Muscle of back (tissue), 13 donors: ENCODE data around the gene GGA1. TPM values are rescaled to one million over a fixed set of nuclear protein-coding genes. Genes with fewer than 3 reads are reported as not detected.

ENCODE experiments used
- DNase-seq, 3 donors: peaks; one replicate each; pipeline versions ENCODE4 v3.0.0 to v3.0.0-alpha.2; 2013
- long read RNA-seq, 9 donors: transcript quantifications; one replicate each; lab custom pipeline, GENCODE V29; 2026
- polyA plus RNA-seq, 10 donors: library from polyadenylated mRNA; unstranded; fragments of 120-200 nt; gene quantifications; one replicate each; pipeline ENCODE4 v1.2.1, GENCODE V29; 2013; ENCODE audit not compliant: insufficient read length in 10 of 10

GGA1 gene, protein sequence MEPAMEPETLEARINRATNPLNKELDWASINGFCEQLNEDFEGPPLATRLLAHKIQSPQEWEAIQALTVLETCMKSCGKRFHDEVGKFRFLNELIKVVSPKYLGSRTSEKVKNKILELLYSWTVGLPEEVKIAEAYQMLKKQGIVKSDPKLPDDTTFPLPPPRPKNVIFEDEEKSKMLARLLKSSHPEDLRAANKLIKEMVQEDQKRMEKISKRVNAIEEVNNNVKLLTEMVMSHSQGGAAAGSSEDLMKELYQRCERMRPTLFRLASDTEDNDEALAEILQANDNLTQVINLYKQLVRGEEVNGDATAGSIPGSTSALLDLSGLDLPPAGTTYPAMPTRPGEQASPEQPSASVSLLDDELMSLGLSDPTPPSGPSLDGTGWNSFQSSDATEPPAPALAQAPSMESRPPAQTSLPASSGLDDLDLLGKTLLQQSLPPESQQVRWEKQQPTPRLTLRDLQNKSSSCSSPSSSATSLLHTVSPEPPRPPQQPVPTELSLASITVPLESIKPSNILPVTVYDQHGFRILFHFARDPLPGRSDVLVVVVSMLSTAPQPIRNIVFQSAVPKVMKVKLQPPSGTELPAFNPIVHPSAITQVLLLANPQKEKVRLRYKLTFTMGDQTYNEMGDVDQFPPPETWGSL
- polyA plus RNA-seq: 10 to 100 TPM; 27.6 to 49.1 (median 34.4) TPM
- long read RNA-seq, donor 1, partial matches to known transcripts: 0 of 4 reads
- long read RNA-seq, donor 1, other reads (novel, unspliced or antisense): 0 of 4 reads
- long read RNA-seq, donor 2, transcript GGA1-216 (4 exons, 790 nt): major isoform, 5 of 6 reads
- long read RNA-seq, donor 2, partial matches to known transcripts: 0 of 6 reads
- long read RNA-seq, donor 2, other reads (novel, unspliced or antisense): 0 of 6 reads
- long read RNA-seq, donor 3: 0 reads
- long read RNA-seq, donor 4: 0 reads
- long read RNA-seq, donor 5, partial matches to known transcripts: 0 of 6 reads
- long read RNA-seq, donor 5, other reads (novel, unspliced or antisense): 0 of 6 reads
- long read RNA-seq, donor 6, partial matches to known transcripts: 0 of 6 reads
- long read RNA-seq, donor 6, other reads (novel, unspliced or antisense): 0 of 6 reads
- long read RNA-seq, donor 7, partial matches to known transcripts: 0 of 6 reads
- long read RNA-seq, donor 7, other reads (novel, unspliced or antisense): 0 of 6 reads
- long read RNA-seq, donor 8, partial matches to known transcripts: 0 of 4 reads
- long read RNA-seq, donor 8, other reads (novel, unspliced or antisense): 0 of 4 reads
- long read RNA-seq, donor 9, partial matches to known transcripts: 0 of 2 reads
- long read RNA-seq, donor 9, other reads (novel, unspliced or antisense): 0 of 2 reads

DNA sequence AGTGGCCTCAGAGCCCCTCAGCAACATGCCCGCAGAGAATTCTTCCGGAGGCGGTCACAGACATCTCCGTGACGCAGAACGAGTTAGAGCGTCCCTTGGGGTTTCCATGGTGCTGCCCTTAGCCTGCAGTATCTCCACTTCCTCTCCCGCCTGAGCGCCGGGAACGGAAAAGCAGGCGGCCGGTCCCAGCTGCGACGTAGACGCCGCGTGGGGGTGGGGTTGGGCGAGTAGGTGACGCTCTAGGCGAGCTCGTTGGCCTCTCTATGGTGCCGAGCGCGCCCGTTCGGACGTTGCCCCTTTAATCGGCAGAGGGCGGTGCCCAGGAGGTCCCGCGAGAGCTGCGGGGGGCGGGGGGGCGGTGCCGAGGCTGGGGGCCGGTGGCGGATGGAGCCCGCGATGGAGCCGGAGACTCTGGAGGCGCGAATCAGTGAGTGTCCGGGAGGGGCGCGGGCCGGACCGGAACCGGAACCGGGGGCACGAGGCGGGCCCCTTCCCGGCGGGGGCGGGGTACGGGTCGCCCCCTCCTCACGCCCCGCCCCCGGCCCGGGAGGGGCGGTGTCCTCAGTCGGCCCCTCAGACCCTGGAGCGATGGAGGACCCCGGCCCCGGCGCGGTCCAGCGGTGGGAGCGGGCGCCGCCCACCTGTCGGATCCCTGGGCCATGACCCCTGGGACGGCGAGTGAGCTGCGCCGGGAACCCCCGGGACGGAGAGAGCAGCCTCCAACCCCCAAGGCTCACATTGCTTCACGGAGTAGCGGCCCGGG is at the start of gene GGA1:
GGA1 (plus strand) TSS at position 358 of the 763 bp plus-strand sequence; CDS start at position 385, 27 bp downstream.
- DNase-seq: peak; percentile 96 to 98 (median 97)

DNA sequence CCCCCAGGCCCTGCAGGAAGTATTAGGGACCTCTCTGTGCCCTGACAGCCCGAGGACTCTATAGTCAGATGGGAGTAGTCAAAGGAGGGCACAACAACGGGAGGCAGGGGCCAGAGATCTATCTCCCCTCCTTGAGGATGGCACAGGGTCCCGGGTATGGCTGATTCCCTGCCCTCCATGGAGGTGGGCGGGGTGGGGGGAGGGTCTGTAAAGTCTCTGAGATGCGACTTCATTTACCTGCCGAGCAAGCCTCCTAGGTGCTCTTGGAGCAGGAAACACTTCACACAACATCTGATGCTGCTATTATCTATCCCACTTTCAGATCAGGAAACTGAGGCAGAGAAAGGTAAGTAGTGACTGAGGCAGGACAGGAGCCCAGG is 49.1 kb upstream of the GGA1 start:
- no peak for DNase-seq

- DNase-seq: peak in 2 of 3 donors; percentile 68 to 86
Observed at GRCh38 chr22:37559901-37560607, 48.6 kb upstream of the GGA1 start, which contains the start of gene CDC42EP1. Gene CDC42EP1, plus strand, starts transcription at chr22:37560480. Its CDS starts 5,870 bp downstream, at chr22:37566350.

DNA sequence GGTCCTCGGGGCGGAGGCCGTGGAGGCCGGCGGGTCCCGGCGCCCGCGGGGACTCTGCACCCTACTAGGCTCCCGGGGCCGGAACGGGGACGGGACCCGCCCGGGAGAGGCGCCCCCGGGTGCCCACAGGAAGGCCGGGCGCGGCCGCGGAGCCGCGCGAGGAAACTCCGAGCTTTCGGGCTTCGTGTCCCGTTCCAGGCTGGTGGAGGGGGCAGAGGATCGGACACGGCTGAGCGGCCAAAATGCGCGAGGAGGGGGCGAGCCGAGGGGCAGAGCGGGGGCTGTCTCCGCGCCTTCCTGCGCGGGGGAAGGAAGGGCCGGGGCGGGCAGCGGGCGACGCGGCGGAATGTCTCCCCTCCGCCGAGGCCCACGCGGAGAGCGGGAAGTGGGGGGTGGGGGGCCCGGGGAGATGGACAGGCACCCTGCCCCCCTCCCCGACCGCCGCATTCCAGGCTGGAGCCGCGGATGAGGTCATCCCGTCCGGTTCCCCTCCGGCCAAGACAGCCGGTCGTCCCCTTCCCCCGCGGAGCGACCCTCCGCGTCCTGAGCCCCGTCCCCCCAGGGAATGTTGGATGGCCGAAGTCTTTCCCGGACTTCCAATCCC is 47.9 kb upstream of the GGA1 start:
- DNase-seq: peak in 2 of 3 donors; percentile 52 to 83

GRCh38 chr22:37561212-37562048 is 47.2 kb upstream of the GGA1 start:
- peak; percentile 87 to 96 (median 93) for DNase-seq

GRCh38 chr22:37562049-37562875 is 46.4 kb upstream of the GGA1 start:
- DNase-seq: no peak

DNA sequence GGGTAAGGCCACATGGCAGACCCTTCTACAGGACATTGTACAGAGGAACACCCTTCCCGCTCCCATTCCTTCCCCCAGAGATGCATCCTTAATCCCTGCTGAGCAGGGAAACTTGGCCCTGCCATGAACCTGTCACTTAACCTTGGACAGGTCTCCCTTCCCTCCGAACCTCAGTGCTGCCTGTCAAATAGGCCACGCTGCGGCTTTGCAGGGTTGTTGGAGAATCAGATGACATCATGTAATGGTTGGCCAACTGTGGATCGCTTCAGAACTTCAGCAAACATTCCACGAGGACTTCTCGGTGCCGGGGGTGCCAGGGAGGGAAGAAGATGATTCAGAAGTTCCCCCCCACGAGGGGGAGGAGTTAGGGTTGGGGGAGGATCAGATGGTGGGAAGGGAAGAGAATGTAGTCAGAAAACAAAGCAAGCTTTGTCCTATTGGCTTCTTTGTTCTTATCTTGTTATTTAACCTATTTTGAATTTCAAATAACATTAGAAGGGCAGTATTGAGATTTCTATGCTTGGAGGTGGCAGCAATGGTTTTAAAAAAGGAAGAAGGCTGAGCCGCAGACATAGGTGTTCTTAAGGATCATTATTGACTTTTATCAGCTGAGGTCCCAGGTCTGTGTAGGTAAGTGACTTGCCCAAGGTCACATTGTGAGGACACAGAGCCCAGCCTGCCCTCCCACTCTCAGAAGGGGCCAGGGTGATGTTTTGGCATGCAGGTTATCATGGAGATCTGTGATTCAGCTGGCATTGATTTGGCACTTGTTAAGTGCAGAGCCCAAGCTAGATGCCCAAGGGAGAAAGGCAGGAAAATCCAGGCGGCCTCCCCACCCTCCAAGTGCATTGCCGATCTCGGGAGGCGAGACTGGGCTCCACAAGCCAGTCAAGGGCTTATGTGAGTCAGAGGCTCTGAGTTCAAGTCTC is 45.2 kb upstream of the GGA1 start:
- peak in 2 of 3 donors; percentile 66 to 83 for DNase-seq

GRCh38 chr22:37564111-37564711 is 44.4 kb upstream of the GGA1 start:
- peak in 1 of 3 donors; percentile 64 for DNase-seq

DNA sequence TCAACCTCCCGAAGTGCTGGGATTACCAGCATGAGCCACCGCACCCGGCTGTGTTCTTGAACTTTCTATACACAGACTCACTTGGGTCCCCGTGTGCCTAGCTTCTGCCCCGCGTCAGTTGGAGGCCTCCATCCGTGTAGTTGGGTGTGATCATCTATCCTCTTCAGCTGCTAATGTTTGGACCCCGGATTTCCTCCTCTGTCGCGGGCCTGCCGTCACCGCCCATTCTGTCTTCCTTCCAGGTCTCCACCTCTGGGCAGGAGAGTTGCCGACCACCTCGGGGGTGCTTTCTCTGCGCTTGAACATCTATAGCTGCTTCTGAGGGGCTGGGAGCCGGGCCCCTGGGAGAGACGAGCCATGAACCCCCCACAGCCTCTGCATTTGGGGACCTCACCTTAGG is 42.8 kb upstream of the GGA1 start:
- DNase-seq: no peak

DNA sequence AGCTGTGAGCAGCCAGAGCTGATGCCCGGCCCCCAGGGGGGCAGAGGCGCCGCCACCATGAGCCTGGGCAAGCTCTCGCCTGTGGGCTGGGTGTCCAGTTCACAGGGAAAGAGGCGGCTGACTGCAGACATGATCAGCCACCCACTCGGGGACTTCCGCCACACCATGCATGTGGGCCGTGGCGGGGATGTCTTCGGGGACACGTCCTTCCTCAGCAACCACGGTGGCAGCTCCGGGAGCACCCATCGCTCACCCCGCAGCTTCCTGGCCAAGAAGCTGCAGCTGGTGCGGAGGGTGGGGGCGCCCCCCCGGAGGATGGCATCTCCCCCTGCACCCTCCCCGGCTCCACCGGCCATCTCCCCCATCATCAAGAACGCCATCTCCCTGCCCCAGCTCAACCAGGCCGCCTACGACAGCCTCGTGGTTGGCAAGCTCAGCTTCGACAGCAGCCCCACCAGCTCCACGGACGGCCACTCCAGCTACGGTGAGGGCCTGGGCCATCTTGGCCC is 42.3 kb upstream of the GGA1 start:
- no peak for DNase-seq

DNA sequence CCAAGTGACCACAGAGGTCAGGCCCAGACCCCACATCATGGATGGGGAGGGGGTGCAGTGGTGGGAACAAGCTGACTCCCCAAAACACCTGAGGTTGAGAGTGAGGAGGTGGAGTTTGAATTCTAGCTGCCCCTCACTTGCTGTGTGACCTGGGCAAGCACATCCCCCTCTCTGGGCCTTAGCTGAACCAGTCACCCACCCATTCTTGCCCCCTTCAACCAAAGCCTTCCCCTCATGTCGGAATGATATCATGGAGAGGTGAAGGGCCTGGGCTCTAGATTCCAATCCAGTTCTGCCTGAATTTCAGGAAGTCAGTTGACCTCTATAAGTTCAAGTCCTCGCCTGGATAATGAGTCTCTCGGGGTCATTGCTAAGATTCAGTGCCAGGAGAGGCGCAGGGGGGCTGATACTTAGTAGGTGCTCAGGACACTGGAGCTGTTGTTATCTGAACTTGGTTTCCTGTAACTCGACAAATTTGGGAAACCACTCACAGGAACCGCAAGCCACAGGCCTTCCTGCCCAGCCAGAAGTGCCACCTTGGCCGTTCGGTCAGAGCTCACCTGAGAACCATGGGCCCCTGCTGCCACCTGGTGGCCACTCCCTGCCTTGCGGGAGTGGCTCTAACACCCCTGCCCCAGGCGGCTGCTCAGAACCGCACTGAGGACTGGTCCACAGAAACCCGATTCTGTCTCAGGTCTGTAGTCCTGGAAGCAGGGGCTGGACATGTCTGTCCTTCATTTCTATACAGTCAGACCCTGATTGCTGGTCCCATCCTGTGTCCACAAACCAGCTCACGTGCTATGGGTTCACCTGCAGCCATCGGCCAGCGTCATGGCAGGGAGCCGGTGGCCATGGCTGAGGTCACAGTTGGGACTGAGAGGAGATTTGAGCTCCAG is 41.5 kb upstream of the GGA1 start:
- DNase-seq: peak in 2 of 3 donors; percentile 73 to 74

GRCh38 chr22:37568012-37568411 is 40.6 kb upstream of the GGA1 start:
- no peak for DNase-seq

- no peak for DNase-seq
Observed at GRCh38 chr22:37568448-37569008, 40.1 kb upstream of the GGA1 start.
